Upper lobe of left lung (tissue), 4 donors: ENCODE measurements around the gene ASIC2.

ENCODE experiments used
- EP300 ChIP-seq, 4 donors: sonication (generic); formaldehyde crosslinking; IDR thresholded peaks; one replicate each; pipeline ENCODE4 v1.5.1; 2017; ENCODE audit warnings: antibody characterized with exemption in 4 of 4, control low read depth in 2 of 4
- POLR2A ChIP-seq, 4 donors: fragments of 450-650 bp; IDR thresholded peaks; one replicate each; pipeline ENCODE4 v1.5.1; 2016 to 2017; ENCODE audit warnings: antibody characterized with exemption in 4 of 4, mild to moderate bottlenecking in 2 of 4
- POLR2AphosphoS5 ChIP-seq, 2 donors: sonication (generic); formaldehyde crosslinking; IDR thresholded peaks; one replicate each; pipeline ENCODE4 v1.5.1; 2017; ENCODE audit warnings: antibody characterized with exemption in 2 of 2
- TF ChIP-seq, protein P1 (sequence below), 6 experiments: fragments of 450-650 bp in 4 of 6; fragments of 200-600 bp in 2 of 6; sonication (generic) in 2 of 6; IDR thresholded peaks; one replicate each; pipeline ENCODE4 v1.5.1; 2016 to 2019; ENCODE audit warnings: antibody characterized with exemption in 6 of 6

DNA sequence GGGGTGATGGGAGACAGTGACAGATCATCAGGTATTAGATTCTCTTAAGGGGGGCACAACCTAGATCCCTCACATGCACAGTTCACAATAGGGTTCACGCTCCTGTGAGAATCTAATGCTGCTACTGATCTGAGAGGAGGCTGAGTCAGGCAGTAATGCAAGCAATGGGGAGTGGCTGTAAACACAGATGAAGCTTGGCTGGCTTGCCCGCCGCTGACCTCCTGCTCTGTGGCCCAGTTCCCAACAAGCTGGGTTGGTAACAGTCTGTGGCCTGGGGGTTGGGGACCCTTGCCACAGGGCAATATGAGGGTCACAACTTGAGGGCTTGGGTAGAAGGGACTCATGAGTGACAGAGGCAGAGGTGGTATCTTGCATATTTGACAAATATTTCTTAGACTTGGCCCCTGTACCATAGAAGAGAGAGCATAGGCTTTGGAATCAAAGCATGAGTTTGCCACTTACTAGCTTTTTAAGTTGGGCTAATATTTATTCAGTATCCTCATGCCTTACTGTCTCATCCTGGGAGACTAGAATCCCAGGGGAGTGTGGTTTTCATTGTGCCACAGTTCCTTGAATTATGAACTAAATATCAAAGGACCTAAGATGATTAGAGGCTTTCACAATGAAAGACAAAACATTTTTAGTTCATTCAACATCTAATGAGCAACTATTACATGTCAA is 168.1 kb downstream of the ASIC2 start:
- TF ChIP-seq, protein P1, sequence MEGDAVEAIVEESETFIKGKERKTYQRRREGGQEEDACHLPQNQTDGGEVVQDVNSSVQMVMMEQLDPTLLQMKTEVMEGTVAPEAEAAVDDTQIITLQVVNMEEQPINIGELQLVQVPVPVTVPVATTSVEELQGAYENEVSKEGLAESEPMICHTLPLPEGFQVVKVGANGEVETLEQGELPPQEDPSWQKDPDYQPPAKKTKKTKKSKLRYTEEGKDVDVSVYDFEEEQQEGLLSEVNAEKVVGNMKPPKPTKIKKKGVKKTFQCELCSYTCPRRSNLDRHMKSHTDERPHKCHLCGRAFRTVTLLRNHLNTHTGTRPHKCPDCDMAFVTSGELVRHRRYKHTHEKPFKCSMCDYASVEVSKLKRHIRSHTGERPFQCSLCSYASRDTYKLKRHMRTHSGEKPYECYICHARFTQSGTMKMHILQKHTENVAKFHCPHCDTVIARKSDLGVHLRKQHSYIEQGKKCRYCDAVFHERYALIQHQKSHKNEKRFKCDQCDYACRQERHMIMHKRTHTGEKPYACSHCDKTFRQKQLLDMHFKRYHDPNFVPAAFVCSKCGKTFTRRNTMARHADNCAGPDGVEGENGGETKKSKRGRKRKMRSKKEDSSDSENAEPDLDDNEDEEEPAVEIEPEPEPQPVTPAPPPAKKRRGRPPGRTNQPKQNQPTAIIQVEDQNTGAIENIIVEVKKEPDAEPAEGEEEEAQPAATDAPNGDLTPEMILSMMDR (IDR thresholded peaks at IDR 0.05): no peak
- TF ChIP-seq POLR2AphosphoS5 (IDR thresholded peaks at IDR 0.05): no peak
- TF ChIP-seq POLR2A (IDR thresholded peaks at IDR 0.05): no peak
- TF ChIP-seq EP300 (IDR thresholded peaks at IDR 0.05): no peak
